22Rv1 (cell line): Measurements from ENCODE around the gene CPA2.

ENCODE experiments used
- H3K27ac ChIP-seq: fragments of 450-650 bp; 2 replicates; pipeline ENCODE4 v1.5.1; 2017
- ZFX ChIP-seq: fragments of 450-650 bp; IDR thresholded peaks from 2 replicates; pipeline ENCODE4 v1.6.1; 2017; ENCODE audit warnings: antibody characterized with exemption, borderline replicate concordance
- TF ChIP-seq, protein P1 (sequence below): fragments of 450-650 bp; IDR thresholded peaks from 2 replicates; pipeline ENCODE4 v1.5.1; 2017; ENCODE audit warnings: mild to moderate bottlenecking

CPA2 gene

GRCh38 chr7:130338233-130338632, 71.6 kb downstream of the CPA2 start:
- TF ChIP-seq ZFX: no peak
- TF ChIP-seq, protein P1, sequence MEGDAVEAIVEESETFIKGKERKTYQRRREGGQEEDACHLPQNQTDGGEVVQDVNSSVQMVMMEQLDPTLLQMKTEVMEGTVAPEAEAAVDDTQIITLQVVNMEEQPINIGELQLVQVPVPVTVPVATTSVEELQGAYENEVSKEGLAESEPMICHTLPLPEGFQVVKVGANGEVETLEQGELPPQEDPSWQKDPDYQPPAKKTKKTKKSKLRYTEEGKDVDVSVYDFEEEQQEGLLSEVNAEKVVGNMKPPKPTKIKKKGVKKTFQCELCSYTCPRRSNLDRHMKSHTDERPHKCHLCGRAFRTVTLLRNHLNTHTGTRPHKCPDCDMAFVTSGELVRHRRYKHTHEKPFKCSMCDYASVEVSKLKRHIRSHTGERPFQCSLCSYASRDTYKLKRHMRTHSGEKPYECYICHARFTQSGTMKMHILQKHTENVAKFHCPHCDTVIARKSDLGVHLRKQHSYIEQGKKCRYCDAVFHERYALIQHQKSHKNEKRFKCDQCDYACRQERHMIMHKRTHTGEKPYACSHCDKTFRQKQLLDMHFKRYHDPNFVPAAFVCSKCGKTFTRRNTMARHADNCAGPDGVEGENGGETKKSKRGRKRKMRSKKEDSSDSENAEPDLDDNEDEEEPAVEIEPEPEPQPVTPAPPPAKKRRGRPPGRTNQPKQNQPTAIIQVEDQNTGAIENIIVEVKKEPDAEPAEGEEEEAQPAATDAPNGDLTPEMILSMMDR: no peak

More at GRCh38 chr7:130338233-130338632, 71.6 kb downstream of the CPA2 start:
- no peak overlapping the region for H3K27ac ChIP-seq
